ENCODE results near the gene NDUFS2.

DNA sequence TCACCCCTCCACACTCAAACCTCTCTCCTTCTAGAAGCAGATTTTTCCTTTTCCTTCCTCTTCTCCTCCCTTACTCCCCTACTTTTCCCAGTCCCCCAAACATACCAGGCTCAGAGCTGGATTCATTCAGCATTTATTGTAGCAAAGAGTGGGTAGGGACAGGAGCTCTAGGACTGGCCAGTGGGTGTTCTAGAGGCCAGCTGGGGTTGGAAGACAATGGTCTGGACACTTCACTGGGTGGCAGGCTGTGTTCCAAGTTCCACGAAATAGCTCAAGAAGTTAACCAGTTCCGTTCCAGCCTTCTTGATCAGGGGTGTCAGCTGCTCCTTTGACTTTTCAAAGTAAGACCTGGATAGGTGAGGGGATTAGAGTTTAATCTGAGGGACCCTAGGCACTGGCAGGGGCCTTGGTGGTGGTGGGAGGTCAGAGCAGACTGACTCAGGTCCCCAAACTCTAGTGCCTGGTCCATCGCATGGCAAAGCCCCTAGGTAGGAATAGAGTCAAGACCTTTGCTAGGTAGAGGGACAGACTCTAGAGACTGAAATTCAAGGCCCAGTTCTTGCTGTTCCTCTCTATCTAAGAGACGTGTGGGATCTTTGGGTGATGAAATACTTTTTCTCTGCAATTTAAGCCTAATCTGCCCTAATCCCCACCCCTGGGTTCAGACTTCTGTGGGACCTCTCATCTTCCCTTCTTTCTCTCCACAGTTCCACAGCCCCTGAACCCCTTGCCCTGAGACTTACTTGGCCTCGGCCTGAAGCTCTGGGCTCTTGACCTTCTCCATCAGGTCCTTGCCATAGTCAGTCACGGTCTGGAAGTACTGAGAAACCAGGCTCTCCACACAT is 20.2 kb downstream of the NDUFS2 start:
- TF ChIP-seq ZNF274 (IDR thresholded peaks at IDR 0.05; ENCODE audit: low read depth, low read length) (no peak), SUZ12 (IDR thresholded peaks at IDR 0.05; ENCODE audit: extremely low read depth, insufficient read depth, insufficient read length) (no peak)
